Activated CD8-positive, alpha-beta T cell treated with anti-CD3 and anti-CD28 coated beads, Interleukin-2, amount 10 ng/mL, durations not matched to agents 7 days and 5 days (primary cell): Measurements from ENCODE around the gene OSR1. TPM values are rescaled to one million over a fixed set of nuclear protein-coding genes. Genes with fewer than 3 reads are reported as not detected.
"Not testable (repeated sequence)": the region's sequence is repeated elsewhere in the genome, so short reads cannot be mapped to it uniquely, and the experiment has no call there.

Experiments
- ATAC-seq: fragments of 150-1000 bp; cut with Tn5 transposase; one replicate; pipeline ENCODE4 v1.10.0; 2021; ENCODE audit warnings: moderate library complexity
- CTCF ChIA-PET: fragments of 350-600 bp; sonication (Branson Sonifier 250); formaldehyde crosslinking; loops from one replicate; lab custom pipeline; 2021; ENCODE audit warnings: antibody characterized with exemption; lab: Charles Lee
- POLR2A ChIA-PET: fragments of 350-600 bp; sonication (Branson Sonifier 250); formaldehyde crosslinking; loops from one replicate; lab custom pipeline; 2021; ENCODE audit warnings: antibody characterized with exemption; lab: Charles Lee
- DNase-seq: peaks from one replicate; pipeline ENCODE4 v3.0.0-alpha.2; 2020
- H3K27ac Mint-ChIP-seq: one replicate; pipeline ENCODE4 v1.8.0; 2021; ENCODE audit warnings: mild to moderate bottlenecking, mixed read lengths
- H3K27me3 Mint-ChIP-seq: one replicate; pipeline ENCODE4 v1.8.0; 2021; ENCODE audit warnings: low read depth, mixed read lengths
- H3K36me3 Mint-ChIP-seq: one replicate; pipeline ENCODE4 v1.8.0; 2021; ENCODE audit warnings: low read depth, mixed read lengths
- H3K4me1 Mint-ChIP-seq: one replicate; pipeline ENCODE4 v1.8.0; 2021; ENCODE audit warnings: low read depth, mixed read lengths
- H3K4me3 Mint-ChIP-seq: one replicate; pipeline ENCODE4 v1.8.0; 2021; ENCODE audit warnings: mild to moderate bottlenecking, mixed read lengths
- H3K9me3 Mint-ChIP-seq: one replicate; pipeline ENCODE4 v1.8.0; 2022; ENCODE audit warnings: mixed read lengths; ENCODE audit not compliant: insufficient read depth
- total RNA-seq, 2 experiments: library from RNA; stranded (reverse); gene quantifications; one replicate each; pipeline ENCODE4 v1.2.3, GENCODE V29; 2021

OSR1 gene
- total RNA-seq: not detected

DNA sequence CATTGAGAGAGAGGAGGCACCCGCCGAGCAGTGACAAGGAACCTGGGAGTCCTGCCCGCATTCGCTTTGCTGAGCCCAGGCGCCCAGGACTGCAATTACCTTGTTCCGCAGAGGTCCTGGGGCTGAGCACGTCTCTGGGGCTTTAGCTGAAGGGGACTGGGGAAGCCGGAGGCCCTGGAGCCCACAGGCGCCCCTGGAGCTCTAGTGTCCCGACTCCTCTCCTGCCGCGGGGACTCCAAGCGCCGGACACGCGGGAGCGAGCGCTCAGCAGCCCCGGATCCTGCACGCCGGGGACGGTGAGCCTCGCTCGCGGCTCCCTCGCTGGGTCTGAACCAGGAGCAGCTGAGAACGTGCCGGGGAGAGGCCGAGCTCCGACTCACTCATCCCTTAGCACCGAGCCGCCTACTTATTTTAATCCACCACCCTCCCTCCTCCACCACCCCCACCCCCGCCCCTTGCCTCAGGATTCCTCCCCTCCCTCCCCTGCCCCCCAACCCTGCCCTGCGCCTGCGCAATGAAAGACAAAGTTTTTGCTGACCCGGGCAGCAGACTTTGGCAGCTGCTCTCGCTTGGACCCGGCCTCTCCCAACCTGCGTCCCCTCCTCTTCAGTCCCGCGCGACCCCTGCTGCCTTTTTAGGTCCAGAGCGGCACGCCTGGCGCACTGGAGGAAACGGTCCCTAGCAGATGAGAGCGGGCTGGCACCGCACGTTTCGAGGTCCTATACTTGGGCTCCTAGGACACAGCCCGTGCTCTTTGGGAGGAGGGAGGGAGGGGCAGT lies at the start of gene OSR1:
Gene OSR1, minus strand, starts transcription at position 382 of the 779 bp plus-strand sequence. CDS start 4,818 bp downstream, outside the sequence.
- H3K27me3 Mint-ChIP-seq: peaks cover 95% of the 10 kb centered on the region
- POLR2A ChIA-PET: interaction anchor here (5.4 kb wide), 1 partner anchor 11 kb away, joined by 36 read pairs; no protein-coding TSS in a partner anchor
- H3K4me3 Mint-ChIP-seq: peak within 1 kb of the TSS; percentile 8
- peaks cover 50% of the 10 kb centered on the region for H3K4me1 Mint-ChIP-seq
- ATAC-seq: peak; percentile 24
- no peaks in the 10 kb centered on the region for H3K9me3 Mint-ChIP-seq
- peak; percentile 28 for DNase-seq
- CTCF ChIA-PET: interaction anchor here (4.3 kb wide), 1 partner anchor 8 kb away, joined by 18 read pairs; no protein-coding TSS in a partner anchor
- H3K27ac Mint-ChIP-seq: no peak within 1 kb of the TSS
- H3K36me3 Mint-ChIP-seq: peaks cover 1% of the 10 kb centered on the region

DNA sequence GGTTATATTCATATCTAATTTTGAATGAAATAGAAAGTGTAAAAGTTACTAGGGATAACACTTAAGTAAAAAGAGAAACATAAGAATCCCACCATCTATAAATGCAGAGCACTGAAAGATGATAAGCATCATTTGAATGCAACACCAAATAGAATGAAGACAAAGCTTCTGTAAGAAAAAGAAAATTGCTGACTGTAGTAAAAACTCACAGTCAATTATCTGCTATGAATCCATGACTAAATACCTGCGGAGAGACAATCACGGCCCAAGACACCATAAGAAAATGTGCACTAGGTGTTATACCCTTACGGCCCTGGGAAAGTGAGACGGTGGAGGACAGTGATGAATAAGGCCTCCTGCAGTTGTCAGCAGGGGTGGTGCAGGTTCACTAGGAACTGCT lies 45.4 kb upstream of the OSR1 start:
- Mint-ChIP-seq H3K27me3 (peaks cover 5% of the 10 kb centered on the region), H3K4me1 (no peaks in the 10 kb centered on the region), H3K36me3 (no peaks in the 10 kb centered on the region), H3K9me3 (no peaks in the 10 kb centered on the region), H3K27ac (no peak overlapping the region), H3K4me3 (no peak overlapping the region)
- no peak for DNase-seq
- ChIA-PET CTCF (no interaction called here), POLR2A (no interaction called here)
- no peak for ATAC-seq

DNA sequence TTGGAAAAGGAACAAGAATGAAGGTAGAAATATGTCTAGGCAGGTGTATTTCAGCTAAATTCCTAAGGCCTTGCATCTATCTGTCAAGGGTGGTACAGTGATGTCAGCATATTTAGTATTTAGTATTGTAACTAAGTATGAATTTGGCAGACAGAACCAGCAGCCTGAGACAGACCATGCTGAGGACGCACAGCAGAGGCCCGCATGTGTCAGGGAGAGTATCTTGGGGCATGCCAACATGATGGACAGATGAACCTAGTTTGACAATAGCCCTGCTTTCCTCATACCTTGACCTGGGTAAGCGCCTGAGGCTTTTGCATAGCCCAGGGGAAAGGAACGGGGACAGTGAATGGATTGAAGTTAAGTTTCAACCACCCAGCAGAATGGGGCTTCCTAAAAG lies 33.8 kb upstream of the OSR1 start:
- DNase-seq: no peak
- peaks cover 7% of the 10 kb centered on the region for H3K27me3 Mint-ChIP-seq
- H3K9me3 Mint-ChIP-seq: no peaks in the 10 kb centered on the region
- no peaks in the 10 kb centered on the region for H3K4me1 Mint-ChIP-seq
- POLR2A ChIA-PET: no interaction called here
- ATAC-seq: no peak
- no peak overlapping the region for H3K27ac Mint-ChIP-seq
- no peaks in the 10 kb centered on the region for H3K36me3 Mint-ChIP-seq
- no peak overlapping the region for H3K4me3 Mint-ChIP-seq
- CTCF ChIA-PET: no interaction called here

DNA sequence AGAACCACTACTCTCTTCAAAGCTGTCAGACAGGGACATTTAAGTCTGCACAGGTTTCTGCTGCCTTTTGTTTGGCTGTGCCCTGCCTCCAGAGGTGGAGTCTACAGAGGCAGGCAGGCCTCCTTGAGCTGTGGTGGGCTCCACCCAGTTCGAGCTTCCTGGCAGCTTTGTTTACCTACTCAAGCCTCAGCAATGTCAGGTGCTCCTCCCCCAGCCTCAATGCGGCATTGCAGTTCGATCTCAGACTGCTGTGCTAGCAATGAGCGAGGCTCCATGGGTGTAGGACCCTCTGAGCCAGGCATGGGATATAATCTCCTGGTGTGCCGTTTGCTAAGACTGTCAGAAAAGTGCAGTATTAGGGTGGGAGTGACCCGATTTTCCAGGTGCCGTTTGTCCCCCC lies 31.0 kb upstream of the OSR1 start:
- H3K36me3 Mint-ChIP-seq, H3K4me1 Mint-ChIP-seq, H3K9me3 Mint-ChIP-seq, DNase-seq, ATAC-seq, H3K27ac Mint-ChIP-seq, CTCF ChIA-PET, POLR2A ChIA-PET, H3K27me3 Mint-ChIP-seq, H3K4me3 Mint-ChIP-seq: not testable (repeated sequence)

DNA sequence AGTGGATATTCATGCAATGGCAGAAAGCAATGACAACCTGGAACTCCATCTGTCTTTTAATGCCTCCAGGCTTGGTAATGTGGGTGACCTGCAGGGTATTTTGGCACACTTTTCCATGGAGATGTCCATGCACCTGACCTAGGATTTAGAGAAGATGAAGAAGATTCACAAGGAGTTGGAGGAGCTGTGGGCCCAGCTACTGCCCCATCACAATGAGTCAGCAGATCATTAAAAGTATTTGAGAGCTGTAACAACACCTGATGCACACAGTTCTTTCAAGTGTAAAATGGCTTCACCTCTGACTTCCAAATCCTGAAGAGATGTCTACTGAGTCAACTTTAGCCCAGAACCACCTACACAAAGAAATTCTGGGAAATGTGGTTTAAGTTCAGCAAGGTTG lies 22.1 kb upstream of the OSR1 start:
- H3K36me3 Mint-ChIP-seq: no peaks in the 10 kb centered on the region
- no peak overlapping the region for H3K4me3 Mint-ChIP-seq
- no peaks in the 10 kb centered on the region for H3K4me1 Mint-ChIP-seq
- ChIA-PET CTCF (interaction anchor here (1.0 kb wide), 1 partner anchor 11 kb away, joined by 4 read pairs; no protein-coding TSS in a partner anchor), POLR2A (no interaction called here)
- no peak overlapping the region for H3K27ac Mint-ChIP-seq
- H3K27me3 Mint-ChIP-seq: peaks cover 9% of the 10 kb centered on the region
- ATAC-seq (no peak), DNase-seq (no peak)
- H3K9me3 Mint-ChIP-seq: no peaks in the 10 kb centered on the region

DNA sequence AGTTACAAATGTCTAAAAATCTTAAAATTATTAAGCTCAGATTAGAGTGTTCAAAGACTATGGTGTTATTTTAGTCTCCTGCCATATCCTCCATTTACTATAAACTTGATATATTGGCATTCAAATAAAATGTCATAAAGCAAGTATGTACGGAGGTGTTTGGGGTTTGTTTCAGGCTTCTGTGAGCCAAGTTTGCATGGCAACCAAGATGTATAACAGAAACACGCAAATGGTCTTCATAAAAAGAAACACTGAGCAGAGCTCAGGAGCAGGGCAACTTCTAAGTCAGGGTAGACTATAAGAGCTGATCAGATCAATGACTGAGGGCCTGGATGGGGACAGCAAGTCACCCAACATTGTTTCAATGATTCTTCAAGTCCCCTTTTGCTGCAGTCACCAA lies 20.5 kb upstream of the OSR1 start:
- ChIA-PET CTCF (no interaction called here), POLR2A (no interaction called here)
- Mint-ChIP-seq H3K4me1 (no peaks in the 10 kb centered on the region), H3K27ac (no peak overlapping the region), H3K36me3 (no peaks in the 10 kb centered on the region), H3K4me3 (no peak overlapping the region), H3K9me3 (no peaks in the 10 kb centered on the region), H3K27me3 (peaks cover 9% of the 10 kb centered on the region)
- ATAC-seq (no peak), DNase-seq (no peak)

DNA sequence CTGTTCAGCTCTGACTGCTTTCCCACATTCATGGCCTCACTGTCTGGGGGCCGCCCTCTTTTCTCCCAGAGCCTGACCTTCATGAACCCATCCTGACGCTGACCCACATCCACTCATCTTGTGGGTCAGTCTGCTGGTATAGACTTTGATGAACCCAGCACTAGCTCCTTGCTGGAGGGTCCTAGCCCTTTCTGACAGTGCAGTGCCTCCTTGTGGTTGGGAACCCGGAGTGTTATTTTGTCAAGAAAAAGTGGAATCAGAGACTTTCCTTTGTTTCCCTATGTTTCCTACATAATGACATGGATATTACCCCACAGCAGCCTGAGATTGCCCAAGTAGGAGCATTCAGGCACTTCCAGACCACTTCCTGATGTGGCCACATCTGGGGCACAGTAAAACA lies 19.3 kb upstream of the OSR1 start:
- DNase-seq (no peak), ATAC-seq (no peak)
- no peaks in the 10 kb centered on the region for H3K36me3 Mint-ChIP-seq
- H3K4me3 Mint-ChIP-seq: no peak overlapping the region
- H3K27ac Mint-ChIP-seq: no peak overlapping the region
- H3K27me3 Mint-ChIP-seq: peaks cover 9% of the 10 kb centered on the region
- H3K9me3 Mint-ChIP-seq: no peaks in the 10 kb centered on the region
- ChIA-PET POLR2A (no interaction called here), CTCF (interaction anchor here (0.6 kb wide), 1 partner anchor 856 kb away, joined by 3 read pairs; no protein-coding TSS in a partner anchor)
- no peaks in the 10 kb centered on the region for H3K4me1 Mint-ChIP-seq

DNA sequence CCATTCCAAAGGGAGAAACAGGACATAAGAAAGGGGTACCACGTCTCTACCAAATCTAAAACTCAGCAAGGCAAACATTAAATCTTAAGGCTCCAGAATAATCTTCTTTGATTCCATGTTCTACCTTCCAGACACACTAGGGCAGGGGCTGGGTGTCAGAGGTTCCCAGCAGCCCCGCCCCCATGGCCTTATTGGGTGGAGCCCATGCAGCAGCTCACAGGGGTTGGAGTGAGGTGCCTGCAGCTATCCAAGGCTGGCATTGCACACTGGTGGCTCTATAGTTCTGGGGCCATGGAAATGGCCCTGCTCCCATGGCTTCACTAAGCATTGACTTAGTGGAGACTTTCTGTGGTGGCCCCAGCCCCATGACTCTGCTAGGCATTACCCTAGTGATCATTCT lies 14.9 kb upstream of the OSR1 start:
- no peaks in the 10 kb centered on the region for H3K9me3 Mint-ChIP-seq
- DNase-seq (no peak), ATAC-seq (no peak)
- no peak overlapping the region for H3K27ac Mint-ChIP-seq
- H3K36me3 Mint-ChIP-seq: no peaks in the 10 kb centered on the region
- H3K4me3 Mint-ChIP-seq: no peak overlapping the region
- H3K27me3 Mint-ChIP-seq: peaks cover 25% of the 10 kb centered on the region
- POLR2A ChIA-PET: no interaction called here
- CTCF ChIA-PET: no interaction called here
- no peaks in the 10 kb centered on the region for H3K4me1 Mint-ChIP-seq

DNA sequence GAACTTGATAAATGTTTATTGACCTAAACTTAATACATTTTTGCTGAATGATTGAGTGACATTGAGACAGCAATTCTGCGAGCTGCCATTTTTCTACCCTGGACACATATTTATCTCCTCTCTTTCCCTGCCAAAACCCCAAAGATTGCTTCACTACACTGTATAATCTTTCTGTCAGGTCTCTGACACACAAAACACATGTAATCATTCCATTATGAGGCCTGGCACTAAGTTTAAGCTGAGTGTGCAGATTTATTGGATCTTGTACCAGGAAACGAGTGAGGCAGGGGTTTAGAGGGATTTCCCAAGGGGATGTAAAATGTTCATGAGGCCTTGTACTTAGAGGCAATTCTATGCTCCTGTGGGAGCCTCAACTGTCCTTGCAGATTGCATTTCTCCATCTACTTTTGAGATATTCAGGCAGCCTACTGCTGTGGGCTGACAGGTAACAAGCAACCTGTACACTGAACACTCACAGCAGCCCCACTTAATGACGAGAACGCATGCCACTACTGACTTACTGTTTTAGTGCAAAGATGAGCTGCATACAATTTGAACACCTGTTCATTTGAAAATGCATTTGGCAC lies 13.7 kb upstream of the OSR1 start:
- H3K36me3 Mint-ChIP-seq: no peaks in the 10 kb centered on the region
- POLR2A ChIA-PET: no interaction called here

DNA sequence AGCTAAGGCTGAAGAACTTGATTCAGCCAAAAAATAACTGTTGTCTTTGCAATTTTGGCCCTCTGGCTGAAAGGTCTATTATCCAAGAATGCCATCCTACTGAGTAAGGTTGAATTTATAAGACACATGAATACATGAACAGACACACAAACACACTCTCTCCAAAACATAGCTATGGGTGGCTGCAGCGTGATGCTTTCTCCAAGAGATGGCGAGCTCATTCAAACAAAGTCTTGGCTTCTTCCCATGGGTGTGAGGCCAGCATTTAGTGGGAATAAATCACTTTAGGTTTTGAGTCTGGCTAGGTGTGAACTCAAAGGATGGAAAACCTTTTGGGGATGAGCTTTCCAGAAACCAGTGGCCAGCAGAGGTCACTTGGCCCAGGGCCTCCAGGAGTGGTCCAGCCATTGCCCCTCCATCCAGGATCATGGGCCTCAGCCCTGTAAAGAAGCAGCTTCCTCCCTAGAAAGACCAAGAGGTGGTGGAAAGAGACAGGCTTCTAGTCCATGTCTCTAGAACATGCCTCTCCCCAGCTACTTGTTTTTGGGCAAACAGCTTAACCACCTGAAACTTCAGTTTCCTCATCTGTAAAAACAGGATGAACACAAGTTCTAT lies 11.0 kb upstream of the OSR1 start:
- CTCF ChIA-PET: interaction anchor here (1.5 to 1.8 kb wide), 2 partner anchors 11 to 495 kb away, joined by 4 read pairs; no protein-coding TSS in a partner anchor
- no peak for ATAC-seq
- no peaks in the 10 kb centered on the region for H3K36me3 Mint-ChIP-seq
- H3K27ac Mint-ChIP-seq: no peak overlapping the region
- H3K9me3 Mint-ChIP-seq: no peaks in the 10 kb centered on the region
- DNase-seq: no peak
- no peak overlapping the region for H3K4me3 Mint-ChIP-seq
- H3K4me1 Mint-ChIP-seq: no peaks in the 10 kb centered on the region
- H3K27me3 Mint-ChIP-seq: peaks cover 45% of the 10 kb centered on the region
- POLR2A ChIA-PET: interaction anchor here (0.7 kb wide), 1 partner anchor 22 kb away, joined by 3 read pairs; no protein-coding TSS in a partner anchor

More for the DNA sequence above, 13.7 kb upstream of the OSR1 start:
- Mint-ChIP-seq H3K9me3 (no peaks in the 10 kb centered on the region), H3K27ac (no peak overlapping the region), H3K4me3 (no peak overlapping the region), H3K4me1 (no peaks in the 10 kb centered on the region), H3K27me3 (peaks cover 30% of the 10 kb centered on the region)
- no peak for DNase-seq
- no peak for ATAC-seq
- CTCF ChIA-PET: no interaction called here

DNA sequence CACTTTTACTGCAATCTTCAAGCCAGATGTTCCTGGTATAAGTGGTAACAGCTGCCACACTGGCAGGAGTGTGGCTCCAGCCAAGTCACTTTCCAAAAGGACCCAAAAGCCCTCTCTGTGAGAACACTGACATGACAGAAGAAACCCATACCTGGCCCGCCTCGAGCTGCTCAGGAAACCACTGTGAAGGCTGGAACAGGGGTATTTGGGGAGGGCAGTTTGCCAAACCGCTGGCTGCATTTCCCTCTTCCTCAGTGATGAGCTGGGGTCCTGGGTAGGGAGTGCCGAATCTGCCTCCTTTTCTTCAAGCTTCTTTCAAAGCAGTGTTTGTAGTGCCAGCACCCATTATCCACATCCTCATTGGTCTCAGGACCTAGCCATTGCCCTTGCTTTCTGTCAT lies 10.3 kb upstream of the OSR1 start:
- H3K4me1 Mint-ChIP-seq: peaks cover under 1% of the 10 kb centered on the region
- H3K9me3 Mint-ChIP-seq: no peaks in the 10 kb centered on the region
- ChIA-PET CTCF (interaction anchor here (1.8 kb wide), 1 partner anchor 496 kb away, joined by 4 read pairs; no protein-coding TSS in a partner anchor), POLR2A (interaction anchor here (0.7 kb wide), 1 partner anchor 22 kb away, joined by 3 read pairs; no protein-coding TSS in a partner anchor)
- no peaks in the 10 kb centered on the region for H3K36me3 Mint-ChIP-seq
- H3K27ac Mint-ChIP-seq: no peak overlapping the region
- H3K4me3 Mint-ChIP-seq: no peak overlapping the region
- DNase-seq (no peak), ATAC-seq (no peak)
- H3K27me3 Mint-ChIP-seq: peaks cover 52% of the 10 kb centered on the region

DNA sequence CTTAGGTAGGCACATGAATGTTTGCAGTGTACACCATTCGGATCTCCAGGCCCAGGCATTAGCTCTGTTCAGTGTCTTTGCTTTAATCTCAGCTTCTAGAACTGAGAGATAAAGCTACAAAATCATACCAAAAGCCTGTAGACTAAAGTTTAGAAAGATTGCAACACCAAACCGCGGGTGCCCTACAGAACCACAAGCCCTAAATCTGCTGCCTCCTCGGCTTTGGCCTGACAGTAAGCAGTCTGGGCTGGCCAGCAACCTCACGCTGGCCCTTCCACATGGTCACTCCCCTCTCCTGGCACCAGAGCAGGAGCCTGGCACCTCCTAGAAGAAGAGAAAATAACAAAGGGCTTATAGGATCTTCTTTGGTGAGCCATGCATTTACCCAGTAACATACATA lies 8.9 kb upstream of the OSR1 start:
- no peak overlapping the region for H3K4me3 Mint-ChIP-seq
- POLR2A ChIA-PET: no interaction called here

More for the DNA sequence above, 8.9 kb upstream of the OSR1 start:
- Mint-ChIP-seq H3K36me3 (no peaks in the 10 kb centered on the region), H3K27me3 (peaks cover 66% of the 10 kb centered on the region), H3K27ac (no peak overlapping the region), H3K9me3 (no peaks in the 10 kb centered on the region), H3K4me1 (peaks cover 15% of the 10 kb centered on the region)
- CTCF ChIA-PET: no interaction called here
- ATAC-seq (no peak), DNase-seq (no peak)
